Measurements from ENCODE around the gene ECEL1.
"Not testable (repeated sequence)": the region's sequence is repeated elsewhere in the genome, so short reads cannot be mapped to it uniquely, and the experiment has no call there.

Gene ECEL1, protein sequence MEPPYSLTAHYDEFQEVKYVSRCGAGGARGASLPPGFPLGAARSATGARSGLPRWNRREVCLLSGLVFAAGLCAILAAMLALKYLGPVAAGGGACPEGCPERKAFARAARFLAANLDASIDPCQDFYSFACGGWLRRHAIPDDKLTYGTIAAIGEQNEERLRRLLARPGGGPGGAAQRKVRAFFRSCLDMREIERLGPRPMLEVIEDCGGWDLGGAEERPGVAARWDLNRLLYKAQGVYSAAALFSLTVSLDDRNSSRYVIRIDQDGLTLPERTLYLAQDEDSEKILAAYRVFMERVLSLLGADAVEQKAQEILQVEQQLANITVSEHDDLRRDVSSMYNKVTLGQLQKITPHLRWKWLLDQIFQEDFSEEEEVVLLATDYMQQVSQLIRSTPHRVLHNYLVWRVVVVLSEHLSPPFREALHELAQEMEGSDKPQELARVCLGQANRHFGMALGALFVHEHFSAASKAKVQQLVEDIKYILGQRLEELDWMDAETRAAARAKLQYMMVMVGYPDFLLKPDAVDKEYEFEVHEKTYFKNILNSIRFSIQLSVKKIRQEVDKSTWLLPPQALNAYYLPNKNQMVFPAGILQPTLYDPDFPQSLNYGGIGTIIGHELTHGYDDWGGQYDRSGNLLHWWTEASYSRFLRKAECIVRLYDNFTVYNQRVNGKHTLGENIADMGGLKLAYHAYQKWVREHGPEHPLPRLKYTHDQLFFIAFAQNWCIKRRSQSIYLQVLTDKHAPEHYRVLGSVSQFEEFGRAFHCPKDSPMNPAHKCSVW

GRCh38 chr2:232487385-232488096 is at the start of gene ECEL1:
ECEL1 (minus strand) TSS chr2:232487834; CDS start chr2:232486653, 1,181 bp downstream.
- DNase-seq (ENCODE audit: low read depth in 2 of 2): no peak

DNA sequence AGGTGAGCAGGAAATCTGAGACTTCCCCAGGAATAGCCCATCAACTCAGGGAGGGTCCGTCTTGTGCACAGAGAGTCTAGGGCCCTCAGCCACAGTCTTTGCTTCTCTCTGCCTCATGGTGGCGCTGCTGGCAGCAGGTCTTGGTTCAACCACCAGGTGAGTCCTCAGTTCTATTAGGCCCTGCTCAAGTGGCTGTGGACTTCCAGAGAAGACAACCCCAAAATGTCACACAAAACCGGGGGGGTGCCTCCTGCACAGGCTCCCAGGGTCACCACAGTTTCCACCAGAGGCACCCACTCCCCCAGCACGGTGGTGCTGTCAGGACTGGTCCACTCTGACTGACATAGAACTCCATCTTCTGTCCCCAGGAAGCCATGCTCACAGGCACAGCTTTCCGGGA is 49.4 kb upstream of the ECEL1 start:
- DNase-seq (ENCODE audit: low read depth in 2 of 2): no peak

- DNase-seq (ENCODE audit: low read depth in 2 of 2): no peak
Measured at GRCh38 chr2:232535761-232536530, 48.3 kb upstream of the ECEL1 start.

- DNase-seq (ENCODE audit: low read depth in 2 of 2): no peak
Measured at GRCh38 chr2:232534940-232535651, 47.5 kb upstream of the ECEL1 start.

DNA sequence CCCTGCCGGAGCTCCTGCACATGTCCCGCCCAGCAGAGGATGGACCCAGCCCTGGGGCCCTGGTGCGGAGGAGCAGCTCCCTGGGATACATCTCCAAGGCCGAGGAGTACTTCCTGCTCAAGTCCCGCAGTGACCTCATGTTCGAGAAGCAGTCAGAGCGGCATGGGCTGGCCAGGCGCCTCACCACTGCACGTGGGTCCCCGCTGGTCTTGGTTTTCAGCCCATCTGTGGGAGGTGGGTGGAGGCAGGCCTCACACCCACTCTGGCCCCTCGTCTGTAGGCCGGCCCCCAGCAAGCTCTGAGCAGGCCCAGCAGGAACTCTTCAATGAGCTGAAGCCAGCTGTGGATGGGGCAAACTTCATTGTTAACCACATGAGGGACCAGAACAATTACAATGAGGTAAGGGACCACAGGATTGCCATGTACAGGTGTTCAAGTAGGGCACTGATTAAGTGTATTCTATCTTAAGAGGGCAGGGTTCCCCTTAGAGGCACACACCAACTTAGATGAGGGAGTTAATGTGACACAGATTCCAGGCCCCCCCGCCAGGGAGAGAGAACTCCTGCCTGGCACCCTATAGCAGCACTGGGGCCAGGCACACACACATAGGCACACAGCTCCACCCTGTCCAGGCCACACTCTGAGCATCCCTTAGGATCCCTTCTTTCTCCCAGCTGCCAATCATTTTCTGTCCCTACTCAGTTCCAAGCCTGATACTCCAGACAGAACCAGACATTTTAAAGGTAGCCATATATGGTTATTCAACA is 46.5 kb upstream of the ECEL1 start:
- no peak for DNase-seq (ENCODE audit: low read depth in 2 of 2)

DNA sequence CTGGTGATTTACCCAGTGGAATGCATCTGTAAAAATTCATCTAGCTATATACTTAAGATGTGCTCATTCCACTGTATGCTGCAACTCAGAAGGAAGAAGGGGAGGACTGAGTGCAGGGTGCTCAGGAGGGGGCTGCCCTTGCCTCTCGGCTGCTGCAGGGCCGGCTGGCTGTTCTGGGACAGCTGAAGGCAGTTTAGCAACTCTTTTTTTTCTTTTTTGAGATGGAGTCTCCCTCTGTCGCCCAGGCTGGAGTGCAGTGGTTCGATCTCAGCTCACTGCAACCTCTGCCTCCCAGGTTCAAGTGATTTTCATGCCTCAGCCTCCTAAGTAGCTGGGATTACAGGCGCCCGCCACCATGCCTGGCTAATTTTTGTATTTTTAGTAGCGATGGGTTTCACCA is 45.2 kb upstream of the ECEL1 start:
- not testable (repeated sequence) for DNase-seq (ENCODE audit: low read depth in 2 of 2)

DNA sequence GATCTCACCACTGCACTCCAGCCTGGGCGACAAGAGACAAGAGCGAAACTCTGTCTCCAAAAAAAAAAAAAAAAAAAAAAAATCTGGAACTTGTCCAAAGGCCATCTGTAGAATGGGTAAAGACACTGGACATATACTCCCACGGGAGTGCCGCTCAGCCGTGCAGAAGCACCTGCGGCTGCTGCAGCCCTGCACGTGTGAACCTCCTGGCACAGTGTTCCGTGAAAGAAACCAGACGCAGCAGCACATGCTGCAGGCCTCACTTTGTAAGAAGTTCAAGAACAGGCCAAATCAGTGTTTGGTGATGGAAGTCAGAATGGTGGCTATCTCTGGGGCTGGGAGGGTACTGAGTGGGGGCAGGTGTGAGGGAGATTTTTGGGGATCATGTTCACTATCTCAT is 44.8 kb upstream of the ECEL1 start:
- DNase-seq (ENCODE audit: low read depth in 2 of 2): no peak

DNA sequence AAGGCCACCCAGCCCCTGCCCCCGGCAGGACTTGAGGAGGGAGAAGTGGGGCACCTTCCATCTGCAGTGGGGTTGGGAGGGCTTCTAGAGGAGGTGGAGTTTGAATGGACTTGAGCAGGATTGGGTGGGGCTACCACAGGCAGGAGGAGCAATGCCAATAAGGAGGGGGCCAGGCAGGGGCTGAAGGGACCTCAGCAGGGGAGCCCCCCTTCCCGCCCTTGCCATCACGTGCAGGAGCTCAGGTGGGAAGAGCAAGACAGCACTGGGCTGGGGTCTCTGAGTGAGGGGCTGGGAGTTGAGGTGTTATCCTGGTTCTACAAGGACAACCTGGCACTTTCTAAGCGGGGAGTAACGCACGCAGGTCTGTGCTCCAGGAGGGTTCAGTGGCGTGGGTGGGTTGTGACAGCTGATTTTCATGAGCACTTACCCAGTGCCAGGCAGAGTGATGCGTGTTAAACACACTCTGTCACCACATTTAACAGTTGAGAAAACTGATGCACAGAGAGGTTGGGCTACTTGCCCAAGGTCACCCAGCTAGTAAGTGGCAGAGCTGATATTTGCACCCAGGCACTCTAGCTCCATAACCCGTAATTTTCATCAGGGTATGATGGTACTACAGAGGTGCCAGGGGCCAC is 43.1 kb upstream of the ECEL1 start:
- DNase-seq (ENCODE audit: low read depth in 2 of 2): no peak

DNA sequence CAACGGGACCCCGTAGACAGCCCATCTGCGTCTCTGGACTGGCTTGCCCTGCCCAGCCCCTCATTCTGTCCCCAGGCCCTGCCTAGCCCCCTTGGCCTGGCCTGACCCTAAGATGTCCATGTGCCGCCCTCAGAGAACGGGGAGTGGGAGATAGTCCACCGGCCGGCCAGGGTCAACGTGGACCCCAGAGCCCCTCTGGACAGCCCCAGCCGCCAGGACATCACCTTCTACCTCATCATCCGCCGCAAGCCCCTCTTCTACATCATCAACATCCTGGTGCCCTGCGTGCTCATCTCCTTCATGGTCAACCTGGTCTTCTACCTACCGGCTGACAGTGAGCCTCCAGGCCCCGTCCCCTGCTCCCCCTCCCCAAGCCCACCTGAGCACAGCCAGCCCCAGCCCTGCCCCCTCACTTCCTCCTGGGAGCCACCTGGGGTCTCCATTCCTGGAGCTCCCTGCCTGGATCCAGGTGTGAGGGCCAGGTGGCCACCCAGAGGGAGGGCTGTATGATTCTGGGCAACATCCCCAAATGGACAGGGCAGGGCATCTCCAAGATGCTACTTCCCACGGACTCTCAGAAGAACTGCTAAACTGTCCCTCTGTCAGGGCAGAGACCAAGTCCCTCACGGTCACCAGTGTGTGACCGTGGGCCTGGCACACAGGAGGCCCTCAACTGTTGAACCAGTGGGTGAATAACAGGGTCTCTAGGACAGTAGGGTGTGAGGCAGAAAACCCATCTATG is 42.3 kb upstream of the ECEL1 start:
- no peak for DNase-seq (ENCODE audit: low read depth in 2 of 2)

DNA sequence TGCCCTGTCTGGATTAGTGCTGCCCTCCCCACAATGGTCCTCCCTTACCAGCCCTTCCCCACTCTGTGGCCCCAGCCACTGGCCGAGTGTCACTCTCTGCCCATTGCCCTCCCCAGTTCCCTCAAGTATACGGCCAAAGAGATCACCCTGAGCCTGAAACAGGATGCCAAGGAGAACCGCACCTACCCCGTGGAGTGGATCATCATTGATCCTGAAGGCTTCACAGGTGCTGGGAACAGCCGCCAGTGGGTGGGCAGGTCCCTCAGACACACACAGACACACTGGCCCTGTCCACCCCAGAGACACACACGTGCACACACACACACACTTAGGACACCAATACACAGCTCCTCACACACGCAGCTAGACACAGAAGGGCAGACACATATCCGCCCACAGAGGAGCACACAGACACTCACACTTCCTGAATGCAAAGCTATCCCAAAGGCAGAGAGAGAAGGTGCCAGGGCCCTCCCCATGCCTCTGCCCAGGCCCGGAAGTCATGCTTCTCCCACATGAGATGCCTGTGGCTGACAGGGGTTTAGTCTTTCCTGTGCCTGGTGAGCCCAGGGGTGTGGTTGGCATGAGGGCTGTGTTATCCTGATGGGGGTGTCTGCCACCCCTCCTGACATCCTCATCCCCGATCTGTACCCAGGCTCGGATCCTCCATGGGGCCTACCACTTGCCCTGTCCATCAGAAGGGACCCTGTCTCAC is 41.3 kb upstream of the ECEL1 start:
- no peak for DNase-seq (ENCODE audit: low read depth in 2 of 2)

DNA sequence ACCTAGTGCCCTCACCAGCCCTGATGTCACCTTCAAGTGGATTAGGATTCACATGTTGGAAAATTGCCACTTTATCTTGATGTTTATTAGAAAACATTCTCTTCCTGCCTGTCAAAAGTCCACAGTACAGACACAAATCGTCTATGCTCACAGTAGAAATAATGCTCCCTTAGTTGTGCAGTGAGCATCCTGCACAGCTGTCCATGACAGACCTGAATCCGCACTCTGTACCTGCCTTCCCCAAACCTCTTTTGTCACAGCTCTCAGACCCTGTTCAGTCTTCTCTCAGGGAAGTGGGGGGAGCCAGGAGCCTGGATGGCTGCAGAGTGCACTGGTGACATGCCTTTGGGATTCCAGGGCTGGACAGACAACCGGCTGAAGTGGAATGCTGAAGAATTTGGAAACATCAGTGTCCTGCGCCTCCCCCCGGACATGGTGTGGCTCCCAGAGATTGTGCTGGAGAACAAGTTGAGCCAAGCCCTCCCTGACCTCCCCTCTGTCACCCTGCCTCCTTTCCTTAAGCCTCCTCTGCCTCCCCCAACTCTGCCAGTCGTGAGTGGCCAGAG is 40.4 kb upstream of the ECEL1 start:
- DNase-seq (ENCODE audit: low read depth in 2 of 2): no peak

DNA sequence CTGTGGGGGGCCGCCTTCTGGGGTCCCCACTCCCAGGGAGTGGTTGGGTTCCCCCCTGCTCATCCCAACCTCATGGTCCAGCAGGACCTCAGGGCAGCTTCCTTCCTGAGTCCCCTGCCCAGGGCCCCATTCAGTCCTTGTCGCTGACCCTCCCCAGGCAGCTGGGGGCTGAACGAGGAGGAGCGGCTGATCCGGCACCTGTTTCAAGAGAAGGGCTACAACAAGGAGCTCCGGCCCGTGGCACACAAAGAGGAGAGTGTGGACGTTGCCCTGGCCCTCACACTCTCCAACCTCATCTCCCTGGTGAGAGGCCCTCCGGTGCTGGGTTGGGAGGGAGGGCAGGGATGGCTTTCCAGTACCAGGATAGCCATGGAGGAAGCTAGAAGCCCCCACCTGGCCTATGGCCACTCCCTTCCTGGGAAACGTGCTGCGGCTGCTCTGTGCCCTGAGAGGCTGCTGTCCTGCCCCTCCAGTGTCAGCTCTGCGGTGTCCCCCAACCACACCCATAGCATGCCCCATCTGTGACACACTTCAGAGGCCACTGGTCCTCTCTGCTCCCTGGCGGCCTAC is 38.8 kb upstream of the ECEL1 start:
- no peak for DNase-seq (ENCODE audit: low read depth in 2 of 2)

DNA sequence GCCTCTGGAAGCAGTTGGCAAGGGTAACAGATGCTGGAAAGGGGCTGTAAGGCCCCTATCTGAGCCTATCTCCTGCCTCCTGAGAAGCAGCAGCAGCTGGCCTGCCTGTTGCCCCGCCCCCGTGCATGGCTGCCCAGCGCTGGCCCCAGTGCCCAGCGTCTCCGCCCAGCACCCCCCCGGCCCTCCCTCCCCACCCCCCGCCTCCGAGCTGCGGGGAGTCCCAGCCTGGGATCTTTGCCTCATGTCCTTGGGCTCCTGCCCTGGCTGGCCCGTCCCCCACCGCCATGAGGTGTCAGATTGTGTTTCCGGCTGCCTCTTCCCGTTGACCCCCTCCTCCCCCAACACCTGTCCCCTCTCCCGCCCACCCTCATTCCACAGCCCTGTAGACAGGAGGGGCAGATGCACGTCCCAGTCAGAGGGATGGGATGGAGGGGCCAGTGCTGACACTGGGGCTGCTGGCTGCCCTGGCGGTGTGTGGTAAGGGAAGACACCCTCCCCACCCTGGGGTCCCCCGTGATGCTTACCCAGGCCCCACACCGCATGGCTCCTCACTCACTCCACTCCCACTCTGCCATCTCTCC is 38.2 kb upstream of the ECEL1 start, which contains the start of gene CHRND:
CHRND (plus strand) TSS at position 370 of the 581 bp plus-strand sequence; CDS start at position 426, 56 bp downstream.
- no peak for DNase-seq (ENCODE audit: low read depth in 2 of 2)

DNA sequence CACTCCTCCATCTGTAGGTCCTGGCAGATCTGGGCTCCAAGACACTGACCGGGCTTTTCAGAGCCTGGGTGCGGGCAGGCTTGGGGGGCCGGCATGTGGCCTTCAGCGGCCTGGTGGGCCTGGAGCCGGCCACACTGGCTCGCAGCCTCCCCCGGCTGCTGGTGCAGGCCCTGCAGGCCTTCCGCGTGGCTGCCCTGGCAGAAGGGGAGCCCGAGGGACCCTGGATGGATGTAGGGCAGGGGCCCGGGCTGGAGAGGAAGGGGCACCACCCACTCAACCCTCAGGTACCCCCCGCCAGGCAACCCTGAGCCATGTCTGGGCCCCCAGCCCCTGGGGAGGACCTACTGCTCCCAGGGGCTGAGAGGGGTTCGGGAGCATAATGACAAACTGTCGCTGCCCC is 37.6 kb upstream of the ECEL1 start:
- no peak for DNase-seq (ENCODE audit: low read depth in 2 of 2)

- no peak for DNase-seq (ENCODE audit: low read depth in 2 of 2)
Measured at GRCh38 chr2:232524771-232525170, 37.1 kb upstream of the ECEL1 start.

DNA sequence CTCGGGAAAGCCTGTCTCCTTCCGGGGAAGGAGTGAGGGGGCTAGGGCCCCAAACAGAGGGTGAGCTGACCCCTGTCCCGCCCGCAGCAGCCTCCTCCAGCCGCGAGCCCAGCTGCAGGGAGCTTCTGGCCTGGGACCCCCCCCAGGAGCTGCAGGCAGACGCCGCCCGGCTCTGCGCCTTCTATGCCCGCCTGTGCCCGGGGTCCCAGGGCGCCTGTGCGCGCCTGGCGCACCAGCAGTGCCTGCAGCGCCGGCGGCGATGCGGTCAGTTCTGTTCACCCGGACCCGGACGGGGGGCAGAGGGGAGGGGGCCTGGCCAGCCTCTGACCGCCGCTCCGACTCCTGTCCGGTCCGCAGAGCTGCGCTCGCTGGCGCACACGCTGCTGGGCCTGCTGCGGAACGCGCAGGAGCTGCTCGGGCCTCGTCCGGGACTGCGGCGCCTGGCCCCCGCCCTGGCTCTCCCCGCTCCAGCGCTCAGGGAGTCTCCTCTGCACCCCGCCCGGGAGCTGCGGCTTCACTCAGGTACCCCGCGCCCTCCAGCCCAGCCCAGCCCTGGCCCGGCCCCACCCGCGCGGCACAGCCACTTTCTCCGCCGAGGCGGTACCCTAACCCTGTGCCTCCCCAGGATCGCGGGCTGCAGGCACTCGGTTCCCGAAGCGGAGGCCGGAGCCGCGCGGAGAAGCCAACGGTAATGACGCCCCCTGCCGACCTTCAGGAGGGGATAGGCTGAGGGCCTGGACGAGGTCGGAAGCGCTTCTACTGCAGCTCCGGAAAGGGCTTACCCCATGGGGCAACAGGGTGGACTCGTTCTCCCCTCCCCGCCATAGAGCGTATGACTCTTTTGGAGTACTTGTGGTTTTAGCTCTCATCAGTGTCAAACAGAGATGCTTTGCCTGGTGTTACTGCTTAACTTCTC is 36.3 kb upstream of the ECEL1 start:
- DNase-seq (ENCODE audit: low read depth in 2 of 2): peak in 1 of 2 donors; percentile 33

Data from stimulated activated CD4-positive, alpha-beta T cell treated with anti-CD3 and anti-CD28 coated beads, Interleukin-4, amount 100 ng/mL, for 48 hours (primary cell).